DMS53 (cell line): ENCODE results near the gene GARIN5A.

Experiments used
- DNase-seq: peaks from one replicate; lab custom pipeline; 2025; lab: John Stamatoyannopoulos, UW

GARIN5A gene

DNA sequence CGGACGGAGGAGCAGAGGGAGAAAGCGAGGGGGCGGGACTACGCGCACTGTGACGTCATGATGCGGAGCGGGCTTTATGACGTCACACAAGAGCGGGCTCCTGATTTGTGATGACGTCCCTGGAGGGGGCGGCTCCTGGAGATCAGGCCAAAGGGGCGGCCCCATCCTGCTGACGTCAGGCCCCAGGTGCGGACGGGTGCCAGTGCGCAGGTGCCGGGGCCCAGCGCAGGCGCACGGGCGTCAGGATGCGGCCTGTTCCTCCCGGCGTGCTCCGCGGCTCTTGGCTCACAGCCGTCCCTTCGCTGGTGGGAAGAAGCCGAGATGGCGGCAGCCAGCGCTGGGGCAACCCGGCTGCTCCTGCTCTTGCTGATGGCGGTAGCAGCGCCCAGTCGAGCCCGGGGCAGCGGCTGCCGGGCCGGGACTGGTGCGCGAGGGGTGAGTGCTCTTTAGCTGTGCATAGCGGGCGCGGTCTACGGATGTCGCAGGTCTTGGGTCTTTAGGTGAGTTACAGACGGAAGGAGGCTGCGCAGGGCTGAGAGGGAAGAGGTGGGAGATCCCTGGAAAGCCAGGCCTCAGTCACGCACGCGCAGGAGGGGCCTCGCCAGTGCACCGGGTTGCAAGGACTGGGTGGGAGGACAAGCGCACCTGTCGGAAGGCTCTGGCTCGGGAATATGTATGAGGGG, at the start of gene GARIN5A, which contains the start of gene EMC10:
TSS of gene GARIN5A (minus strand) at position 625 of the 683 bp plus-strand sequence. CDS start at position 165, 460 bp downstream.
TSS of gene EMC10 (plus strand) at position 284 of the 683 bp plus-strand sequence. CDS start at position 322, 38 bp downstream.
- peak; percentile 97 for DNase-seq

DNA sequence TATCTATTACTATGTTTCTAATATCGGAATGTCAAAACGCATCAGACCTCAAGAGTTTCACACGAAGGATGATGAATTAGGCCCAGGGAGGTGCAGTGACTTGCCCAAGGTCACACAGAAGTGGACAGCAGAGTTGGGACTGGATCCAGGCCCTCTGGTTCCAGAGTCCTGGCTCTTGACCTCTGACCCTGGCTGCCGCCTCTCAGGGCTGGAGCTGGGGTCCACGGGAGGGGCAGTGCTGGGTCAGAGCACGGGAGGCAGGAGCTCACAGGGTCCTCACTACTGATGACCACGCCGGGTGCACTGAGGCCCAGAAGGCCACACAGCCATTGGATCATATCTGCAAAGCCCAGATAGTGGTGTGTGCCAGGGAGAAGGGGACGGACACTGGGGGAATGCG, 46.2 kb upstream of the GARIN5A start:
- no peak for DNase-seq

DNA sequence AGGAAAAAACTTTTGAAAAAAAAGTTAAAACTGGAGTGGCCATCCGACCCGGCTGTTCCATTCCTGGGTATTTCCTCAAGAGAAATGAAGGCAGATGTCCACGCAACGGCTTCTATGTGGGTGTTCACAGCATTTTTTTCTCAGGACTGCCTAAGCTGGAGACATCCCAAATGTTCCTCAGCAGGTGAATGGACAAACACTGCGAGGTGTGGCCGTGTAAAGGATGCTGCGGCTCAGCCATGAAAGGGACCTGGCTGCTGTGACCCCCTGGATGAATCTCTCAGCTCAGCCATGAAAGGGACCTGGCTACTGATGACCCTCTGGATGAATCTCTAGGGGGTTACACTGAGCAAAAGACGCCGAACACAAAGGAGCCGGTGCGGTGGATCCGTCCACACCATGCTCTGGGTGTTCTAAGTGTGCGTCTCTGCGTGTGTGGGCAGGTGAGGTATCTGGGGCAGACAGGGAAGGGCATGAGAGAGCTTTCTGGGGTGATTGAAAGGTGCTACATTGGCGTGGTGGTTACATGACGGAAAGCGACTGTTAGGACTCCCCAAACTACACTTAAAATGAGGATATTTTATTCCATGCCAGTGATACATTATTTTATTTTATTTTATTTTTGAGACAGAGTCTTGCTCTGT, 44.3 kb upstream of the GARIN5A start:
- DNase-seq: no peak

DNA sequence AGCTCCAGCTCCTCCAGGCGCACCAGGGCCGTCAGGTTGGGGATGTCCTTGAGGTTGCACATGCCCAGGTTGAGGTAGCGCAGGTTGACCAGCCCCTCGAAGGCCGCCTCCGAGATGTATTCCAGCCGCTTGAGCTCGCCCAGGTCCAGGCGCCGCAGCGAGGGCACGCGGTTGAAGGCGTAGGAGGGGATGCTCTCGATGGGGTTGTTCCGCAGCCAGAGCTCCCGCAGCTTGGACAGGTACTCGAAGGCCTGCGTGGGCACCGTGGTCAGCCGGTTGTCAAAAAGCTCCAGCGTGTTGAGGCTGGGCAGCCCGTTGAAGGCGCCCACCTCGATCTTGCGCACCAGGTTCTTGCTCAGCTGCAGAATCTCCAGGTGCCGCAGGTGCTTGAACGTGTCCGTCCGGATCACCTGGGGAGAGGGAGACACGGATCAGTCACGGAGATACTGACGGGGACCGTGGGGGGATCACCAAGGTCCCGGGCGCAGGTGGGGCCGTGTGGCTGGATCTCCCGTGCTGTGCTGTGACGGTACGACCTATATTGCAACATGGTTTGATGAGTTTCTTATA, 42.4 kb upstream of the GARIN5A start:
- no peak for DNase-seq

DNA sequence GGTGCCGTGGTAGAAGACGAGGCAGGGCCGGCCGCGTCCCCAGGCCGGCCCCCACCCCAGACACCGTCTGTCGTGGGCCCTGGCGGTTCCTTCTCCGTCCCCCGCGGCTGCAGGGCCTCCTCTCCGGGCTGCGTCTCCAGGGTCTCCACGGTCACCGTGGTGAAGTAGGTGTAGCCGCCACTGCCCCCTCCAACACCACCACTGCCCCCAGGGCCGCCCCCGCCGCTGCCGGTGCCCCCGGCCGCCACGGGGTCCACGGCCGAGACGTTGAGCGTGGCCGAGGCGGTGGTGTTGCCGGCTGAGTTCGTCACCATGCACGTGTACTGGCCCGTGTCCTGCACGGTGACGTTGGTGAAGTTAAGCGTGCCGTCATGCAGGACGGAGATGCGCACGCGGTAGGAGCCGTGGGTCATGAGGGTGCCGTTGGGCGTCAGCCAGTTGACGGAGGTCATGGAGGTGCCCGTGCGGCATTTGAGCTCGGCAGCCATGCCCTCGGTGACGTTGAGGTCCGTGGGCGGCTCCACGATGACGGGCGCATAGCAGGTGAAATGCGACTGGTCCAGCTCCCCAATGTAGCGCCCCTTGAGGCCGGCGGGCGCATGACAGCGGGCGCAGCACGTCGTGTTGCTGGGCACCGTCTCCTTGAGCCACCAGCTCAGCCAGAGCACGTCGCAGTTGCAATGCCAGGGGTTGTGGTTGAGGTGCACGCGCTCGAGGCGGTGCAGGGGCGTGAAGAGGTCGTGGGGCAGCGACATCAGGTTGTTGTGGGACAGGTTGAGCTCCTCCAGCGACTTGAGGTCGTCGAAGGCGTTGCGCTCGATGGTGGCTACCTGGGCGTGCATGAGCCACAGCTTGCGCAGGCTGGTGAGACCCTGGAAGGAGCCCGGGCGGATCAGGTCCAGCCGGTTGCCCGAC, 41.7 kb upstream of the GARIN5A start:
- no peak for DNase-seq

DNA sequence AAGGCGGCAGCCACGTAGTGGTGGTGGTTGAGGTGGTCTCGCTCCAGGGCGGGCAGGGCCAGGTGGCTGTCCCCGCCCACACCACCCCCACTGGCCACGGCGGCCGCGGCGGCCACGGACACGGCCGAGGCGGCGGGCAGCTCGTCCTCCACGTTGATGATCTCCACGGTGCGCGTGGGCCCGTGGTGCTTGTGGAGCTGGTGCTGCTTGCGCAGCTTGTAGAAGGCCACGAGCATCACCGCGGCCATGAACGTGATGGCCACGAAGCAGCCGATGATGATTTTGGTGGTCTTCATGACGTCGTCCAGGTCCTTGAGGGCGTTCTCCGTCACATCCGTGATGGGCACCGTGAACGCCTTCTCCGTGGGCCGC, 41.0 kb upstream of the GARIN5A start:
- no peak for DNase-seq

DNA sequence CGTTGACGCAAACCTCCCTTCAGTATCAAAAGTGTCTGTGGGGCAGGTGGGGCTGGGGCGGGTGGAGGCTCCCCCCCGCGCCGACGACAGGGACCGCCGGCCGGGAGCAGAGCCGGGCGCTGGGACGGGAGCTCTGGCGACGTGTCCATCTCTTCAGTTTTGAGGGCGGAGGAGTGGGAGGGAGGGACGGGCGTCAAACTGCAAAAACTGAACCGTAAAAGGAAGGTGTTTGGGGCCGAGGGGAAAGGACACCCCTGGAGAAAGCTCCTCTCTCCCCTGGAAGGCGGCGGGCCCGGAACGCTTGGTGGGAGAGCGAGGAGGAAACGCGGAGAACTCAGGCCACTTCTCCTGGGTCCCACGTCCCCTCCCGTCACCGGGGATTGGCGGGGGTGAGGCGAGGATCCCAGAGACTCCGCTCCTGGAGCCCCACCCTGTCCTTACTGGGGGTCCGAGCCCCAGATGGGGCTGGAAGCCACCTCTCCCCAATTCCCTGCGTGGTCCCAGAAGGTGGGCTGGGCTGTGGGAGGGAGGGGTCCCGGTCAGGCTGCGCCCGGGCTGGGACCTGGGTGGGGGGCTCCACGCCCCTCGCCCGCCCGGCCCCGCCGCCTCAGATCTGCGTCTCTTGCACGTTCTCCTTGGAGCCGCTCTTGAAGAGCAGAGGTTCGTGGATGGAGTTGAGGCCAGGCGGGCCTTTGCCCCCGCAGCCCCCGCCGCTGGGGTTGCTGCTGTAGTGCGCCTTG, 40.5 kb upstream of the GARIN5A start:
- DNase-seq: no peak

DNA sequence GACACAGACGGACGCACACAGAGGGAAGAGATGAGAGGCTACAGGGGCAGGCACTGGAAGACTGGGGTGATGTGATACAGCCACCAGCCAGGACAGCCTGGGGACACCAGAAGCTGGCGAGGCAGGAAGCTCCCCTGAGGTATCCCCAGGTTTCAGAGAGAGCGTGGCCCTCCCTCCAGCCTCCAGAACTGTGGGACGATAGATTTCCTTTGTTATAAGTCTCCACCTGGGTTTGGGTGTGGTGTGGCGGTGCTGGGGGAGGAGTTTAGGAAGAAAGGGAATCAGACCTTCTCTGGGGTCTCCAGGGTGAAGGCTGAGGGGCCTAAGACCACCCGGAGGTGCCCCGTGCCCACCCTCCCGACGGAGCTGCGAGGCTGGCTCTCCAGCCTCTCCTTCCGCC, 39.8 kb upstream of the GARIN5A start:
- no peak for DNase-seq

DNA sequence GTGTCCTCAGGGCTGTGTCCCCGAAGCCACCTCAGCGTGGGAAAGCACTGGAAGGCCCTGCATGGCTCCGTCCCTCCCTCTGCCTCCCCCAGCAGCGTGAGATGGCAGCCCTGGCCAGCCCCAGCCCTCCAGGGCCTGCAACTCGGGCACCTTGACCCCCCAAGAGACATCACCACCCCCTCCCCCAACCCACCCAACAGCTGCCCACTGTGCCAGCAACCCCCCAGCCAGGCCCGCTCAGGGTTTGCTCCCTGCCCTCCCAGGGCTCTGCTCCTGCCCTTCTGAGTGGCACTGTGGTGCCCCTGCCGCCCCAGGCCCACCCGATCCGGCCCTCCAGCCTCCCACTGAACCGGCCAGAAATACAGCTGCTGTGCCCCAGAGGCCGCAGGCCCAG, 38.5 kb upstream of the GARIN5A start:
- DNase-seq: no peak

DNA sequence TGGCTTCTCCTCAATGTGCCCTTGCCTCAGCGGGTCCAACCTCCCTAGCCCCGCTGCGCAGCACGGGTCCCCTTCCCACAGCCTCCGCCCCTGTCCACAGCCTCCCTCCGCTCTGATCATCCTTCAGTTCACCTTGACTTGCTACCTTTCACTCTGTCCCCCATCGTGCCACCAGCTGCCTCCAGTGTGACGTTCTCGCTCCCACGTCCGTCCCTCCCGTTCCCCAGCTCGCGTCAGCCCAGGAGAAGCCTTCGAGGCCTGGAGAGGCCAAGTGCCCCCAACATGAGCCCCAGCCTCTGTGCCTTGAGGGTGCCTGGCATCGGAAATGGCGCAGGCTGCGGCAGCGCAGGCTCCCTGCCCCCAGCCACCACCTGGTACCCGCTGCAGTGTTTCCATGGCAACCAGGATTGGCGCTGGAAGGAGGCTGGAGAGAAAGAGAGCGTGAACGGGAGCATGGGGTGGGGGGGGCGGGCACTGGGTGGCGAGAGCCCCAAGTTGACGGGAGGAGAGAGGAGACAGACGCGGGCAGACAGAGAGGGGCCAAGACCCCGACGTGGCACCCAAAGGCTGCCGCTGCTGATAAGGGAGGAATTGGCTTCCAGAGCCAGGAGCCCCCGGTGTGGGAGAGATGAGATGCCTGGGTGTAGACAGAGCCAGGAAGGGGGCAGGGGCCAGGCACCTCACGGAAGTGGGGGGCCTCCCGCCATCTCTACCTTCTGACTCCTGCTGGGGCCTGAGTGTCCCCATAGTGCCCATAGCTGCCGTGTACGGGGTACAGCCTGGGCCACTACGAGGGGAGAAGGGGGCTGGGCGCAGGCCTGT, 37.9 kb upstream of the GARIN5A start:
- peak; percentile 67 for DNase-seq

DNA sequence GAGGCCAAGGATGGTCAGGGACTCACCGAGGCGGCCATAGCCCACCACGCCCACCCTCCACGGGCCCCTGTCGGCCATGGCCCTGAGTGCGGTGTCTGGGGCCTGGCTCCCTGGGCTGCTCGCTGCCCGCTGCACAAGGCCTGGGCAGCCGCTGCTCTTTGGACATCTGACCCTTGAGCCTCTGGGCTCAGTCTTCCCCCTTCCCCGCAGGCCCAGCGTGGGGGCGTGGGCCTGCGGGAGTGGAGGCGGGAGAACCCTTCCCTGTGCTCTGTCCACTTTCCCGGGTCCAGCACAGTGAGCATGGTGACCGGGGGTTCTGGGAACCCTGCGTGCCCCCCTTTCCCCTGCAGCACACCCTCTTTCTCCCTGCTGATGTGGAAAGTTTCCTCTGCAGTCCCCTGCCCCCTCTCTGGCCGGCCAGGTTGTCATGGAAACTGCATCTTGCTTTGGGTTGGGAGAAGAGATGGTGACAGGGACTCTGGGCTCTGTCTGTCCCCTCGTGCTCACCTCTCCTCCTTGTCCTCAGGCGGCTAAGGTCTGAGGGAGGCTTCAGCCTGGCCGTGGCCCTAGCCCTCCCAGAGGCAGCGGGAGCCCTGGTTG, 37.2 kb upstream of the GARIN5A start, which contains the start of gene ASPDH:
TSS of gene ASPDH (minus strand) at position 168 of the 600 bp plus-strand sequence. CDS start at position 78, 90 bp downstream.
- peak; percentile 28 for DNase-seq

DNA sequence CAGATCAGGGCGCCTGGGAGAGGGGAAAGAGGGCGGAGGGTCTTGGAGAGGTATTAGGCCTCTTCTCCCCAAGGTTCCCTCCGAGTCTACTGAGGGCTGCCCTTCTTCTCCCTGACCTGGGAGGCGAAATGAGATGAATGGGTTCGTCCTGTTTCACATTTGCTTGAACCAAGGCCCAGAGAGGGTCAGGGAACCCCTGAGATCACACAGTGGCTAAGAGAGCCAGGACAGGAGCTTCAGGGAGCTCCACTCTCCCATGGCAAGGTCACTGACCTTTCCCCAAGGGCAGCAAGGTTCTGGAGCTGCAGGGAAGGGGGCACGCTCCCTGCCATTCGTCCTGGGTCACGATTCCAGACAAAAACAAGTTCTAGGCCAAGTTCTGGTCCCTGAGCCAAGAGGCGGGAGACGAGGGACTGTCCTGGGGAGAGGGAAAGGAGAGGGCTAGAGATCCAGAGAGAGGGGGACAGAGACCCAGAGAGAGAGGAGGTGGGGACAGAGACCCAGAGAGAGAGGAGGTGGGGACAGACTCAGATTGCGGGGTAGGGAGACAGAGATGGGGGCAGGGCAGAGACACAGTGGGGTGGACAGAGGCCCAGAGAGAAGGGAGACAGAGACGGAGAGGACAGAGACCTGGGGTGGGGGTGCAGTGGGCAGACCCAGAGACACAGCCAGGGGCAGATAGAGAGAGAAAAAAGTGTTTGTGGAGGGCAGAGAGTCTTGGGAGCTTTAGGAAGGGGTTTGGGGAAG, 36.5 kb upstream of the GARIN5A start:
- DNase-seq: no peak

DNA sequence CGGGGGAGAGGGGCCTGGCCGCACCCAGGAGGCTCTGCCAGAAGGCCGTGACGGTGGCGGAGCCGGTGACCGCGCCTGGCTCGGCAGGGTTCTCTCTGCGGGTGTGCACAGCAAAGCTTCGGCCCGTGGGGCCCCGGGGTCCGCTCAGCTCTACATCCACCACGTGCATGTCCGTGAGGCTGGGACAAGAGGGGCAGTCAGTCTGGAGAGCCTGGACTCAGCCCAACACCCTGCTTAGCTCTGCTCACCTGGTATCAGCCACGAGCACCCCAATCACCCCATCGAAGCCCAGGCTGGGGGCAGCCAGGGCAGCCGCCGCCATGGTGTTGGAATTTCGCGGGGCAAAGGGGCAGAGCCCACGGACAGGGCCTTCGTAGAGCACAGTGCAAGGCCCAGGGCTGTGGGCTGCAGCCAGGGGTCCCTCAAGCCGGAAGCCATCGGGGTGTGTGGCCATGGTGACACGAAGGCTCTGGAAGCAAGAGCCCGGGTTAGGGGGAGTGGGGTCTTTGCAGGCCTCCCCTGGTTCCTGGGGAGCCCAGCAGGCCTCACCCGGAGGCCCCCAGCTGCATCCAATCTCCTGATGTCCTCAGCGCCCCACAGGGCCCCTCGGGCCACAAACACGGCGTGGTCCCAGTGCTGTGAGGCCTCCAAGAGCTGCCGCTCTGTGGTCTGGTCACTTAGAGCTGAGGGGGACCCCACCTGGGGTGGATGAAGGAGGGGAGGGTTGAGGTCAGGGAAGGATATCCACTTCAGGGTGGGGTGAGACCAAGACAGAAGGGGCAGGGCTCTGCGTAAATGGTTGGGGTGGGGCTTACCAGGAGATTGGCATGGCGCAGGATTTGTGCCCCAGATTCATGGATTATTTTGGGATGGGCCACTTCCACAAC, 35.7 kb upstream of the GARIN5A start:
- DNase-seq: no peak

DNA sequence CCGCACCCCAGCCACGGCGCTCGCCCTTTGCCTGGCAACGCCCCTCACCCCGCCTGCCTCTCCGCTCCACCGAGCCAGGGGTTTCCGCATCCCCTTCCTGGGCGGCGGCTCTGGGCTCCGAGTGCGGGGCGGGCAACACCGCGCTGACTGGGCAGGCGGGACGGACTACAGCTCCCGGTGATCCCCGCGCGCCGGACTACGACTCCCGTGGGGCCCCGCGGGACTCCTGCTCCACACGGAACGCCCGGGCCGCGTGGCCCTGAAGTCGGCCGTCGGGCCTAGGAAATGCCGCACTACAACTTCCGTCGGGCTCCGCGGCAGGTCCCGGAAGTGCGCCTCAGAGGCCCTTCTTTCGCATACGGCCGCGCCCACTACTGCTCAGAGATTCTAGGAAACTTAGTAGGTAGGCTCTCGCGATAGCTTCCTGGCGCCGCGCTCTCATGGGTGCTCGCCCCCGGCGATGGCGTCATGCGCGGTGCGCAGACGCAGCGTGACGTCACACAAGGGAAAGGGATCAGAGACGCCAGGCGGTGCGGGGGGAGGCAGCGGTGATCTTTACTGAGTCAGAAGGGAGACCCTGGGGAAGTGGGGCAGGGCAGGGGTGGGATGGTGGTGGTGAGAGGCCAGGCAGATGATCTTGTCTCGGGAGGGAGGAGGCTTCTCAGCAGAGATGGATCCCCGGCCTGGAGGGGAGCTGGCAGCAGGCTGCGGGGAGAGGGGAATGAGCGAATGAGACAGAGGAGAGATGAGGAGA, 34.6 kb upstream of the GARIN5A start, which contains the start of gene JOSD2:
TSS of gene JOSD2 (minus strand) at position 123 of the 754 bp plus-strand sequence. CDS start 760 bp downstream, outside the sequence.
- peak; percentile 96 for DNase-seq

DNA sequence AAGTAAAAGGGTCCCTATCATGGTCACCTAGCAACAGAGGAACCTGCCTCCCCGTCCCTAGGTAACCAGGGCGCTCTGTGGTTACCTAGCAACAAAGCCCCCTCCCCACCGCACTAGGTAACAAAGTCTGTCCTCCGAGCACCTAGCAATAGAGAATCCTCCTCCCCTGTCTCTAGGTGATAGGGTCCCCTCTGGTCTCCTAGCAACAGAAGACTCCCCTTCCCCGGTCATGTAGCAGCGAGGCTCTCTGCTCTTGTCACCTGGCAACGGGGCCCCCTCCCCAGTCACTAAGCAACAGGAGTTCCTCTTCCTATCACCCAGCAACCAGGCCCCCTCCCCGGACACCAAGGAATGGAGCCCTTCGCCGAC, 34.0 kb upstream of the GARIN5A start:
- no peak for DNase-seq

DNA sequence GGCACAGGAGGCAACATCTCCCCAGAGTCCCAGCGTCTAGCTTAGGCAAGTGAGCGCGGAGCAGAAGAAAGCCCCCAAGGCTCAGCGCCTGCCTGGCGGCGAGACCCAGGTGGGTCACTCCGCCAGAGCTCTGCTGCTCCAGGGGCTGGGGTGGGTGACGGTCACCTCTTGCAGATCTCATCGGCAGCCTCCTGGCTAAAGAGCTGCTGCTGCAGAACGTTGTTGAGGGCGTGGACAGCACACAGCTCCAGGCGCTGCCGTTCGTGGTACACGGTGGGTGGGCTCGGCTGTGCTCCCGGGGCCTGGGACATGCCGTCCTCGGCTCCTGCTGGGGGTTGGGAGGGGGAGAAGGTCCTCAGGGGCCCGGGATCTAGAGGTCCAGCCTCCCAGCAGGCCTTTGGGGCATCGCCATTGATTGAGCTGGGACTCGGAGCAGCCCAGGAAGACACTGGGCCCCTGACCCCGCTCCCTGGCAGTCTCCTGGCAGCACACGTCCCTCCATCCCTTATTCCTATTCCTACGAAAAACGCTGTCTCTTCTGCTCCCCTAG, 33.5 kb upstream of the GARIN5A start:
- no peak for DNase-seq

DNA sequence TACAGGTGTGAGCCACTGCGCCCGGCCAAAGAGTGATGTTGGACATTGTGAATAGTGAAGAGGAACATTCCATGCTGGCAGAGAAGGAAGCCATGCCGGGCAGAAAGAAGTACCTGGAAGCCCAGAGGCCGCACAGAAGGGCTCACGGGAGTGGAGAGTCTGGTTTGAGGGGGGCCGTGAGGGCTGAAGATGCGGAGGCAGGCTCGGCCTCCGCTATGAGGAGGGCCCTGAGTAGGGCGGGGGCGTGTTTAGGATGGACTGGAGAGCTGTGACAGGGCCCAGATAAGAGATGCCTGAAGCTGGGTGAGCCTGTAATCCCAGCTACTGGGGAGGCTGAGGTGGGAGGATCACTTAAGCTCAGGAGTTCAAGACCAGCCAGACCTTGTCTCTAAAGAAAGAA, 32.7 kb upstream of the GARIN5A start:
- no peak for DNase-seq
